Measurements from ENCODE around the gene ERMARD. TPM values are rescaled to one million over a fixed set of nuclear protein-coding genes. Genes with fewer than 3 reads are reported as not detected.

ERMARD gene
- total and polyA plus RNA-seq, 2 experiments from 2014 or later: 15.6 to 22.0 TPM

- no peak for TF ChIP-seq EZH2phosphoT487 (IDR thresholded peaks at IDR 0.05; ENCODE audit: insufficient read depth, low read depth)
- no peak for TF ChIP-seq EZH2 (IDR thresholded peaks at IDR 0.05; ENCODE audit: insufficient read depth, poor library complexity, severe bottlenecking)
- no peaks in the 10 kb centered on the region for H3K9me3 ChIP-seq (ENCODE audit: low read depth)
- no peak for DNase-seq
- peaks cover 6% of the 10 kb centered on the region; the same call in 1 of the 2 replicates for H4K20me1 ChIP-seq (ENCODE audit: insufficient read depth)
- peaks cover 27% of the 10 kb centered on the region for H3K4me1 ChIP-seq (ENCODE audit: insufficient read depth)
- in situ Hi-C loops (cut with MboI): no loop called here
- no peaks in the 10 kb centered on the region for H3K27me3 ChIP-seq (replicated peaks; ENCODE audit: insufficient read depth)
- no peak overlapping the region for H3K27ac ChIP-seq
- no peak overlapping the region for H2AFZ ChIP-seq
- H3K4me3 ChIP-seq: no peak overlapping the region
- peaks cover 36% of the 10 kb centered on the region for H3K79me2 ChIP-seq (ENCODE audit: insufficient read depth)
- no peak overlapping the region for H3K9ac ChIP-seq
- 98 to 100% methylated on average over 2 of the region's 2 CpGs for WGBS, 2 experiments (ENCODE audit: low coverage in 1 of 2, low lambda C conversion rate in 2 of 2, missing lambda C conversion rate in 2 of 2)
- H3F3A ChIP-seq (ENCODE audit: insufficient read depth): peaks cover 44% of the 10 kb centered on the region; the same call in 1 of the 2 replicates
- peaks cover 20% of the 10 kb centered on the region; the same call in 1 of the 2 replicates for H3K36me3 ChIP-seq (ENCODE audit: low read depth)
- no peak overlapping the region for H3K4me2 ChIP-seq (ENCODE audit: unreplicated experiment)
- no peaks in the 10 kb centered on the region for H3K9me2 ChIP-seq (ENCODE audit: insufficient read depth)
Measured at GRCh38 chr6:169707772-169708171, 43.6 kb upstream of the ERMARD start.

- Histone ChIP-seq H2AFZ (no peak overlapping the region), H3K4me3 (no peak overlapping the region), H3K4me1 (ENCODE audit: insufficient read depth) (peaks cover 13% of the 10 kb centered on the region), H3K4me2 (ENCODE audit: unreplicated experiment) (no peak overlapping the region), H3K27ac (no peak overlapping the region), H3K9me2 (ENCODE audit: insufficient read depth) (no peaks in the 10 kb centered on the region), H3K9me3 (ENCODE audit: low read depth) (no peaks in the 10 kb centered on the region), H3K36me3 (ENCODE audit: low read depth) (peaks cover 10% of the 10 kb centered on the region), H4K20me1 (ENCODE audit: insufficient read depth) (0 out of 2 replicates have a peak, but pooled peaks cover 6% of the 10 kb centered on the region), H3F3A (ENCODE audit: insufficient read depth) (peaks cover 37% of the 10 kb centered on the region; the same call in 1 of the 2 replicates), H3K79me2 (ENCODE audit: insufficient read depth) (peaks cover 21% of the 10 kb centered on the region), H3K27me3 (replicated peaks; ENCODE audit: insufficient read depth) (no peaks in the 10 kb centered on the region), H3K9ac (no peak overlapping the region)
- DNase-seq: no peak
- TF ChIP-seq EZH2phosphoT487 (IDR thresholded peaks at IDR 0.05; ENCODE audit: insufficient read depth, low read depth) (no peak), EZH2 (IDR thresholded peaks at IDR 0.05; ENCODE audit: insufficient read depth, poor library complexity, severe bottlenecking) (no peak)
- in situ Hi-C loops (cut with MboI): no loop called here
Measured at GRCh38 chr6:169709293-169709692, 42.1 kb upstream of the ERMARD start.

- TF ChIP-seq EZH2 (IDR thresholded peaks at IDR 0.05; ENCODE audit: insufficient read depth, poor library complexity, severe bottlenecking): no peak
- no peak for TF ChIP-seq EZH2phosphoT487 (IDR thresholded peaks at IDR 0.05; ENCODE audit: insufficient read depth, low read depth)
- no peak overlapping the region for H3K4me3 ChIP-seq
- H4K20me1 ChIP-seq (ENCODE audit: insufficient read depth): 0 out of 2 replicates have a peak, but pooled peaks cover 2% of the 10 kb centered on the region
- H3K9ac ChIP-seq: no peak overlapping the region
- no peak for DNase-seq
- H3K27ac ChIP-seq: no peak overlapping the region
- H3K9me3 ChIP-seq (ENCODE audit: low read depth): no peaks in the 10 kb centered on the region
- 62 to 67% methylated on average over 3 of the region's 3 CpGs for WGBS, 2 experiments (ENCODE audit: low coverage in 1 of 2, low lambda C conversion rate in 2 of 2, missing lambda C conversion rate in 2 of 2)
- H3K4me1 ChIP-seq (ENCODE audit: insufficient read depth): peaks cover 6% of the 10 kb centered on the region; the same call in 1 of the 2 replicates
- H2AFZ ChIP-seq: no peak overlapping the region
- in situ Hi-C loops (cut with MboI): no loop called here
- H3K9me2 ChIP-seq (ENCODE audit: insufficient read depth): no peaks in the 10 kb centered on the region
- H3K27me3 ChIP-seq (replicated peaks; ENCODE audit: insufficient read depth): no peaks in the 10 kb centered on the region
- no peak overlapping the region for H3K4me2 ChIP-seq (ENCODE audit: unreplicated experiment)
- H3K36me3 ChIP-seq (ENCODE audit: low read depth): peaks cover 15% of the 10 kb centered on the region
- H3K79me2 ChIP-seq (ENCODE audit: insufficient read depth): peaks cover 14% of the 10 kb centered on the region
- H3F3A ChIP-seq (ENCODE audit: insufficient read depth): peaks cover 32% of the 10 kb centered on the region; the same call in 1 of the 2 replicates
Measured at GRCh38 chr6:169710009-169710408, 41.4 kb upstream of the ERMARD start.

GRCh38 chr6:169714178-169714577 is 37.2 kb upstream of the ERMARD start:
- H3K9me3 ChIP-seq (ENCODE audit: low read depth): no peaks in the 10 kb centered on the region
- no peaks in the 10 kb centered on the region for H3K27me3 ChIP-seq (replicated peaks; ENCODE audit: insufficient read depth)
- peaks cover 25% of the 10 kb centered on the region for H3K36me3 ChIP-seq (ENCODE audit: low read depth)
- H3K4me1 ChIP-seq (ENCODE audit: insufficient read depth): no peaks in the 10 kb centered on the region
- no peaks in the 10 kb centered on the region for H4K20me1 ChIP-seq (ENCODE audit: insufficient read depth)
- H3K4me3 ChIP-seq: no peak overlapping the region
- H3K27ac ChIP-seq: no peak overlapping the region
- WGBS, 2 experiments (ENCODE audit: low coverage in 1 of 2, low lambda C conversion rate in 2 of 2, missing lambda C conversion rate in 2 of 2): 72 to 86% methylated on average over 2 of the region's 2 CpGs
- TF ChIP-seq EZH2 (IDR thresholded peaks at IDR 0.05; ENCODE audit: insufficient read depth, poor library complexity, severe bottlenecking) (no peak), EZH2phosphoT487 (IDR thresholded peaks at IDR 0.05; ENCODE audit: insufficient read depth, low read depth) (no peak)
- no peak for DNase-seq
- H3F3A ChIP-seq (ENCODE audit: insufficient read depth): 0 out of 2 replicates have a peak, but pooled peaks cover 2% of the 10 kb centered on the region
- H3K4me2 ChIP-seq (ENCODE audit: unreplicated experiment): no peak overlapping the region
- no peak overlapping the region for H2AFZ ChIP-seq
- in situ Hi-C loops (cut with MboI): no loop called here
- H3K9me2 ChIP-seq (ENCODE audit: insufficient read depth): no peaks in the 10 kb centered on the region
- no peak overlapping the region for H3K9ac ChIP-seq
- H3K79me2 ChIP-seq (ENCODE audit: insufficient read depth): peaks cover 29% of the 10 kb centered on the region

- WGBS, 2 experiments (ENCODE audit: low coverage in 1 of 2, low lambda C conversion rate in 2 of 2, missing lambda C conversion rate in 2 of 2): 91% methylated on average over 9 of the region's 9 CpGs
- TF ChIP-seq EZH2phosphoT487 (IDR thresholded peaks at IDR 0.05; ENCODE audit: insufficient read depth, low read depth): no peak
- no peak for TF ChIP-seq EZH2 (IDR thresholded peaks at IDR 0.05; ENCODE audit: insufficient read depth, poor library complexity, severe bottlenecking)
- no peaks in the 10 kb centered on the region for H3K9me3 ChIP-seq (ENCODE audit: low read depth)
- H3K4me1 ChIP-seq (ENCODE audit: insufficient read depth): no peaks in the 10 kb centered on the region
- H2AFZ ChIP-seq: no peak overlapping the region
- no peak for DNase-seq
- H3F3A ChIP-seq (ENCODE audit: insufficient read depth): no peaks in the 10 kb centered on the region
- H3K27me3 ChIP-seq (replicated peaks; ENCODE audit: insufficient read depth): no peaks in the 10 kb centered on the region
- no peak overlapping the region for H3K4me2 ChIP-seq (ENCODE audit: unreplicated experiment)
- H3K27ac ChIP-seq: no peak overlapping the region
- H3K4me3 ChIP-seq: no peak overlapping the region
- H3K79me2 ChIP-seq (ENCODE audit: insufficient read depth): peaks cover 33% of the 10 kb centered on the region
- in situ Hi-C loops (cut with MboI): no loop called here
- peaks cover 25% of the 10 kb centered on the region for H3K36me3 ChIP-seq (ENCODE audit: low read depth)
- H4K20me1 ChIP-seq (ENCODE audit: insufficient read depth): no peaks in the 10 kb centered on the region
- no peaks in the 10 kb centered on the region for H3K9me2 ChIP-seq (ENCODE audit: insufficient read depth)
- no peak overlapping the region for H3K9ac ChIP-seq
Measured at GRCh38 chr6:169714595-169714994, 36.8 kb upstream of the ERMARD start.
